ENCODE results near the gene NHSL2.

DNA sequence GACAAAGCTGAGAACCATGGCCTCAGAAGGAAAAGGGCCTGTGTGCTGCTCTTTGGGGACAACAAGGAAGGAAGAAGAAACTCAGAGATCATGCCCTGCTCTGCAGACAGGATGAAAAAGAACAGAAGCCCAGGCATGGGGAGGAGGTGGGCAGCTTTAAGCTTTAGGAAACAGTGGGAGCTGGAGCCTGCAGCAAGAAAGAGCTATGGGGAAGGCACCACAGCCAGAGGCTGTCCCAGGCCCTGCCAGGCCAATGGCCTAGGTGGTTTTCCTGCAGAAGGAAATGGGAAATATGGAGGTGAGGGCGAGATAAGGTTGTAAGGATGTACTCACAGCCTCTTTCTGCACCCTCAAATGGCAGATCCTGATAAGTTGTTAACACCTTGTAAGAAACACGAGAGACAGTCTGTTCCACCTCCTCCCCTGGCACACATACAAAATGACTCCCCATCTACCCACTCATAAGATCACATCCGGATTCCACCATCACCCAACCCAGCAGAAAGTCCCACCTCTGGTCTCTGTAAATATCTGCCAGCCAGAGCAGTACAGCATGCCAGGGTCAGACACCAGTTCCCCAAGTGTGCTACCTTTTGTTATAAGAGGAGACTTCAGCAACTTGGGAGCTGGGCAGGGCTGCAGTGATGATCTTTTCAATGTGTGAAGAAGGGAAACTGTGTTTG, 115.8 kb downstream of the NHSL2 start:
- TF ChIP-seq, protein P1, sequence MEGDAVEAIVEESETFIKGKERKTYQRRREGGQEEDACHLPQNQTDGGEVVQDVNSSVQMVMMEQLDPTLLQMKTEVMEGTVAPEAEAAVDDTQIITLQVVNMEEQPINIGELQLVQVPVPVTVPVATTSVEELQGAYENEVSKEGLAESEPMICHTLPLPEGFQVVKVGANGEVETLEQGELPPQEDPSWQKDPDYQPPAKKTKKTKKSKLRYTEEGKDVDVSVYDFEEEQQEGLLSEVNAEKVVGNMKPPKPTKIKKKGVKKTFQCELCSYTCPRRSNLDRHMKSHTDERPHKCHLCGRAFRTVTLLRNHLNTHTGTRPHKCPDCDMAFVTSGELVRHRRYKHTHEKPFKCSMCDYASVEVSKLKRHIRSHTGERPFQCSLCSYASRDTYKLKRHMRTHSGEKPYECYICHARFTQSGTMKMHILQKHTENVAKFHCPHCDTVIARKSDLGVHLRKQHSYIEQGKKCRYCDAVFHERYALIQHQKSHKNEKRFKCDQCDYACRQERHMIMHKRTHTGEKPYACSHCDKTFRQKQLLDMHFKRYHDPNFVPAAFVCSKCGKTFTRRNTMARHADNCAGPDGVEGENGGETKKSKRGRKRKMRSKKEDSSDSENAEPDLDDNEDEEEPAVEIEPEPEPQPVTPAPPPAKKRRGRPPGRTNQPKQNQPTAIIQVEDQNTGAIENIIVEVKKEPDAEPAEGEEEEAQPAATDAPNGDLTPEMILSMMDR (IDR thresholded peaks at IDR 0.05): no peak
- TF ChIP-seq POLR2A (IDR thresholded peaks at IDR 0.05): no peak
- no peak for TF ChIP-seq POLR2AphosphoS5 (IDR thresholded peaks at IDR 0.05)
